ENCODE data around the gene TNFRSF1B.
A peak's percentile ranks its signal among the peaks of the same experiment; 100 is the strongest.
"Not testable (repeated sequence)": the region's sequence is repeated elsewhere in the genome, so short reads cannot be mapped to it uniquely, and the experiment has no call there.

The TNFRSF1B gene

GRCh38 chr1:12224092-12224491 lies 57.3 kb downstream of the TNFRSF1B start:
- not testable (repeated sequence) for DNase-seq

- DNase-seq: no peak
These were observed 62.2 kb downstream of the TNFRSF1B start for GRCh38 chr1:12228979-12229378.

GRCh38 chr1:12229386-12229834 lies 62.6 kb downstream of the TNFRSF1B start:
- DNase-seq: no peak

- DNase-seq: peak; percentile 63
These were observed 63.2 kb downstream of the TNFRSF1B start, which contains the start of gene VPS13D for GRCh38 chr1:12229835-12230548. TSS of gene VPS13D (plus strand) at chr1:12230030. CDS start at chr1:12234267, 4,237 bp downstream.

- DNase-seq: no peak
These were observed 63.9 kb downstream of the TNFRSF1B start for GRCh38 chr1:12230549-12231275.

GRCh38 chr1:12231276-12231595 lies 64.4 kb downstream of the TNFRSF1B start:
- DNase-seq: no peak

- DNase-seq: peak; percentile 3
These were observed 65.4 kb downstream of the TNFRSF1B start for GRCh38 chr1:12232221-12232620.

GRCh38 chr1:12244078-12244477 lies 77.3 kb downstream of the TNFRSF1B start:
- DNase-seq: peak; percentile 2

- no peak for DNase-seq
These were observed 77.8 kb downstream of the TNFRSF1B start for GRCh38 chr1:12244585-12244984.

- DNase-seq: no peak
These were observed 78.3 kb downstream of the TNFRSF1B start for GRCh38 chr1:12245116-12245515.

- DNase-seq: no peak
These were observed 78.9 kb downstream of the TNFRSF1B start for GRCh38 chr1:12245733-12246132.

GRCh38 chr1:12246584-12246983 lies 79.8 kb downstream of the TNFRSF1B start:
- no peak for DNase-seq

GRCh38 chr1:12249181-12249580 lies 82.4 kb downstream of the TNFRSF1B start:
- DNase-seq: no peak

GRCh38 chr1:12249748-12250147 lies 83.0 kb downstream of the TNFRSF1B start:
- DNase-seq: no peak

- no peak for DNase-seq
These were observed 84.7 kb downstream of the TNFRSF1B start for GRCh38 chr1:12251442-12251841.

GRCh38 chr1:12255913-12256312 lies 89.1 kb downstream of the TNFRSF1B start:
- no peak for DNase-seq

- no peak for DNase-seq
These were observed 91.5 kb downstream of the TNFRSF1B start for GRCh38 chr1:12258272-12258671.

Data from NCI-H2171 treated with DMSO at 0.1 percent for 48 hours (cell line).